ENCODE data around the gene PPFIA4. TPM values are rescaled to one million over a fixed set of nuclear protein-coding genes. Genes with fewer than 3 reads are reported as not detected.

The PPFIA4 gene
- total and polyA plus RNA-seq, 2 of the 4 experiments (the other 2 are of a cell fraction) = 5.4 to 13.7 TPM

DNA sequence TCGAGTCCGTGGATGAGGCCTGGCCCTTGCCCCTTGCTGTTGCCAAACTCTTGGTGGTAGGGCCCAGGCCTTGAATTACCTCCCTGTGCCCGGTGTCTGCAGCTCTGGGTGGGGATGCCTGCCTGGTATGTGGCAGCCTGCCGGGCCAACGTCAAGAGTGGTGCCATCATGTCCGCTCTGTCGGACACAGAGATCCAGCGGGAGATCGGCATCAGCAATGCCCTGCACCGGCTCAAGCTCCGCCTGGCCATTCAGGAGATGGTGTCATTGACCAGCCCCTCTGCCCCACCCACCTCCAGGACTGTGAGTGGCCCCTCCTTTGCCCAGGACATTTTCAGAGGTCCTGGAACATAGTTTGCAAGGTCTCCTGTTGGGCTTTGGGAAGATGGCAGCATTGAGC lies 33.8 kb downstream of the PPFIA4 start:
- dilution Hi-C loops (cut with HindIII; ENCODE audit: low sequenced_read_pairs, unreplicated experiment) = no loop called here
- ChIA-PET CTCF (no interaction called here), POLR2A (ENCODE audit: unreplicated experiment) (no interaction called here)
- Histone ChIP-seq H2AK5ac (ENCODE audit: low read depth, low read length) (no peak overlapping the region), H2BK20ac (ENCODE audit: low read depth, low read length) (no peak overlapping the region), H3K56ac (ENCODE audit: extremely low read depth, insufficient read depth, low read length) (no peak overlapping the region), H3K4me1 (ENCODE audit: control insufficient read depth, insufficient read depth, low read length) (peaks cover 3% of the 10 kb centered on the region; the same call in 1 of the 2 replicates), H4K20me1 (ENCODE audit: insufficient read depth, low read length) (no peaks in the 10 kb centered on the region), H3K14ac (replicated peaks; ENCODE audit: low read depth, low read length) (no peak overlapping the region), H2AK9ac (replicated peaks; ENCODE audit: low read depth, low read length, poor library complexity) (no peak overlapping the region), H2BK5ac (ENCODE audit: low read depth, low read length, poor library complexity, severe bottlenecking) (no peak overlapping the region), H2BK120ac (ENCODE audit: low read depth, low read length) (no peak overlapping the region), H3K4me3 (ENCODE audit: insufficient read depth, low read depth, low read length) (no peak overlapping the region), H3K36me3 (ENCODE audit: control insufficient read depth, insufficient read depth, low read length) (peaks cover 20% of the 10 kb centered on the region), H2AFZ (replicated peaks; ENCODE audit: low read length, poor library complexity) (no peak overlapping the region), H3K4me2 (ENCODE audit: low read depth, low read length) (no peak overlapping the region), H3K27me3 (ENCODE audit: control insufficient read depth, insufficient read depth, low read length) (no peaks in the 10 kb centered on the region; the same call in 1 of the 2 replicates), H4K5ac (ENCODE audit: low read depth, low read length) (no peak overlapping the region), H3K9me3 (ENCODE audit: control insufficient read depth, insufficient read depth, low read length) (no peaks in the 10 kb centered on the region), H4K91ac (ENCODE audit: insufficient read depth, low read depth, low read length) (no peak overlapping the region), H3K79me1 (ENCODE audit: low read depth in 1 of 2, low read length in 2 of 2) (no peaks in the 10 kb centered on the region), H3K18ac (ENCODE audit: low read depth, low read length) (no peak overlapping the region), H3K4ac (ENCODE audit: low read depth, low read length) (no peak overlapping the region), H3K23ac (ENCODE audit: low read depth, low read length) (no peak overlapping the region), H2BK15ac (ENCODE audit: low read depth, low read length) (no peak overlapping the region), H3K9ac (ENCODE audit: low read depth, low read length) (no peak overlapping the region), H3K27ac (ENCODE audit: insufficient read depth, low read length) (no peak overlapping the region), H4K8ac (ENCODE audit: low read depth in 2 of 2, low read length in 2 of 2) (no peak overlapping the region), H3K9me1 (ENCODE audit: insufficient read depth, low read length) (no peaks in the 10 kb centered on the region)
- intact Hi-C loops (cut with micrococcal nuclease) = no loop called here
- WGBS, 2 experiments (ENCODE audit: extremely low coverage in 2 of 2, insufficient read length in 1 of 2) = 95% methylated on average over 6 of the region's 11 CpGs; no CpG with 5 or more reads in 1 of the 2 experiments
- in situ Hi-C loops (cut with MboI; ENCODE audit: low sequenced_read_pairs) = no loop called here
- TF ChIP-seq CEBPB (IDR thresholded peaks at IDR 0.05; ENCODE audit: low read depth, low read length) (no peak), MAZ (IDR thresholded peaks at IDR 0.05; ENCODE audit: borderline replicate concordance, low read depth, low read length) (no peak), CHD1 (IDR thresholded peaks at IDR 0.05; ENCODE audit: low read depth, low read length) (no peak)
- ATAC-seq (ENCODE audit: low read depth) (no peak), DNase-seq (no peak)
- no TSS peak for BruUV-seq (replicated peaks)
